ENCODE results near the gene AKR1C2.

- no peak for TF ChIP-seq REST (IDR thresholded peaks at IDR 0.05; ENCODE audit: insufficient read depth in 1 of 2, low read depth in 2 of 2, low read length in 2 of 2)
- no peak for TF ChIP-seq POLR2AphosphoS5 (IDR thresholded peaks at IDR 0.05; ENCODE audit: low read depth, low read length)
- no peak for TF ChIP-seq TAF1 (IDR thresholded peaks at IDR 0.05; ENCODE audit: borderline replicate concordance, insufficient read depth, low read length)
- TF ChIP-seq FOXP2 (optimal IDR thresholded peaks at IDR 0.05; ENCODE audit: borderline replicate concordance, extremely low read depth, extremely low read length, insufficient read depth), result no peak
These were observed 59.8 kb downstream of the AKR1C2 start for GRCh38 chr10:4943821-4944220.
